HG03095 (cell line): Measurements from ENCODE around the gene RBFOX2.

Source experiments
- ATAC-seq: cut with Tn5 transposase; IDR thresholded peaks from one replicate; pipeline ENCODE4 v1.9.1; 2021; ENCODE audit warnings: moderate library complexity; ENCODE audit not compliant: unreplicated experiment

The RBFOX2 gene

GRCh38 chr22:35903571-35904335, 124.9 kb downstream of the RBFOX2 start:
- no peak for ATAC-seq

- no peak for ATAC-seq
Measured at GRCh38 chr22:35900483-35901168, 128.0 kb downstream of the RBFOX2 start.

DNA sequence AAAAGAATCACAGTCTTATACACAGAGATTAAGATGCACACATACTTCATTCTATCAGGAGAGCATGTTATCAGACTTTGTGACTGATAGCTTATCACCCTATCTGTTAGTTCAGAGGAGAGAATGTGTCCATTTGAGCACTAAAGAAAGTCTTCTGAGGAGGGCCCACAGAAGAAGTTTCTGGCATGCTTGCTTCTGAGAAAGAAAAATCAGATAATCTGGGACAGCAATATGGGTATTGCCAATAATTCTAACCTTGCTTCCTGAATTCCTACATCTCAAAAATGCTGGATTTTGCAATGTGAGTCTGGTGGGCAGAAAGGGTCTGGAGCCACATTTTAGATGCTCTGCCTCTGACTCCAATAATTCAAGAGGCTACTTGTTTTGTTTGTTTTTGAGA, 128.9 kb downstream of the RBFOX2 start:
- no peak for ATAC-seq

- ATAC-seq: no peak
Measured at GRCh38 chr22:35896111-35896705, 132.4 kb downstream of the RBFOX2 start.

DNA sequence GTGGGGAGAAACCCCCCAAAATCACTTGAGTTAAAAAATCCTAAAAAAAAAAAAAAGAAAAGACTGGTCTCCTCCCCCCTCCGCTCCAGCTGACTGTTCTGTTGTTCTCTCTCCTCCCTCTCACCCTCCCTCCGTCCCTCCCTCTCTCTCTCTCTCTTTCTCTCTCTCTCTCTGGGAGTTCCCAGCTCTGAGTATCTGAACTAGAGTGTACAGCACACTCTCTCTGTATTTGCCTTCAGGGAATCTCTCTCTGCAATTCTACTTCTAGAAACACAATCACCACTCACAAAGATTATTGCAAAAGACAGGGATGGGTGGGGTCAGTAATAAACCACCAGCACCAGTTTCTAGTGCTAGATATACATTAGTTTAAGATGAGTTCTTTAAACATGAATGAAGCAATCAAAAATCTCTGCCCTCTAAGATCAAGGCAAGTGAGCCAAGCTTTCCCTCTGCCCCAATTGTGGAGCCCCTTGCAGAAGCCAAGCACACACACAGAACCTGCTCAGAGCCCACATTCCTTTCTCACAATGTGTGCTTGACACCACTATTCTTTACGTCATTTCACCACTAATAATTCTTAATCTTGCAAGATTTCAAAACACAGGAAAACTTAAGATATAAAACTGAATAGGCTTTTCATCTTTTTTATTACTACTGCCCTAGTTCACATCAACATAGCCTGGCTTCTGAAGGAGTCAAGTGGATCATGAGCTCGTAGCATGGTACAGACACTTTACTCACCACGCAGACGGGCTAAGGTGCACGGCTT, 133.5 kb downstream of the RBFOX2 start:
- ATAC-seq: no peak

- ATAC-seq: no peak
Measured at GRCh38 chr22:35894464-35894878, 134.2 kb downstream of the RBFOX2 start.

GRCh38 chr22:35893698-35894097, 134.9 kb downstream of the RBFOX2 start:
- ATAC-seq: no peak

GRCh38 chr22:35892192-35892591, 136.4 kb downstream of the RBFOX2 start:
- ATAC-seq: no peak

DNA sequence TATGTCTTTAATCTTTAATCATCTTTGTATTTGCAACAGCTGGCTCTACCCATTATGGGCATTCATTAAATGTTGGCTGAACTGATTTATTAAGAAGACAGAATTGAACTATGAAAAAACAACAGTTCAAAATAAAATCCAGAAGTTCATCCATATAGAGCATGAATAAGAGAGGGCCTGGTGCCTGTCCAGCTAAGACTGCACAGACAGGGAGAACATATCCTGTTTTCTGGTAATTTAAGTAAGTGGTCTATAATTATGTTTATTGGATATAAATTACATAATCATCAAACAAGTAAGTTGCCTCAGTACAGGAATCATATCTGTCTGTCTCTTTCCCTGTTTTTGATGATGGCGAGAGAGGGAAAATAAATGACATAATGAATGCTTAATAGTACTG, 137.2 kb downstream of the RBFOX2 start:
- ATAC-seq: no peak

DNA sequence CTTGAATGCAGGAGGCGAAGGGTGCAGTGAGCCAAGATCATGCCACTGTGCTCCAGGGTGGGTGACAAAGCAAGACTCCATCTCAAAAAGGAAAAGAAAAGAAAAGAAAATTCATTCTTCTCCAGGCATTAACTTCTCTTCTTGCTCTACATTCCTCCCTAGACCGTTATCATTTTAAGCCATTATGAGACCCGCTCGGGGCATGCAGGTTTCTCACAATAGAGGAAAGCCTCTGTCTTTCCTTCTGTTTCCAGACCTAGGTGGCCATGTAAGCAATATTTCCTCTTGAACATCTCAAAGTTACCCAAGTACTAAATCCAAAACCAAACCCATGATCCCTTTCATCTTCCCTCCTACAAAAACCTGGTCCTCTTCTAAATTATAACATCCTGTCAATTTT, 139.6 kb downstream of the RBFOX2 start:
- ATAC-seq: no peak

DNA sequence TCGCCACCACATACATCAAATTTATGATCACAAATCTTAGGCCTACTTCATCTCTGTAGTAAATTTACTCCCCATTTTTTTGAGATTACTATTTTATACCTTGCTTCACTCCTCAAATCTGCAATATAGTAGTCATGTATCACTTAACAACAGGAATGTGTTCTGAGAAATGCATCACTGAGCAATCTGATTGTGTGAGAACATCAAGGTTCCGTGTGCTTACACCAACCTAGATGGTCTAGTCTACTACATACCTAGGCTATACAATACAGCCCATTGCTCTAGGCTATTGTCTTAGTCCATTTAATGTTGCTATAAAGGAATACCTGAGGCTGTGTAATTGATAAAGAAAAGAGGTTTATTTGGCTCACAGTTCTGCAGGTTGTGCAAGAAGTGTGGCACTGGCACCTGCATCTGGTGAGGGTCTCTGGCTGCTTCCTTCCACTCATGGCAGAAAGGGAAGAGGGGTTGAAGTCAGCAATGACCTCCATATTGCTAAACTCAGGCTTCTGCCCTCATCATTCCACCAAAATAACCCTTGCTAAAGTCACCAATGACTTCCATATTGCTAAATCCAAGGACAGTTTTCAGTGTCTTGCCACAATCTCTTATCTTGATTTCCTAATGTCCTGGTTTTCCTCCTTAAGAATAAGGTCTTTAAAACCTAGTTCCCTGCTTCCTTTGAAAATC, 140.3 kb downstream of the RBFOX2 start:
- no peak for ATAC-seq

DNA sequence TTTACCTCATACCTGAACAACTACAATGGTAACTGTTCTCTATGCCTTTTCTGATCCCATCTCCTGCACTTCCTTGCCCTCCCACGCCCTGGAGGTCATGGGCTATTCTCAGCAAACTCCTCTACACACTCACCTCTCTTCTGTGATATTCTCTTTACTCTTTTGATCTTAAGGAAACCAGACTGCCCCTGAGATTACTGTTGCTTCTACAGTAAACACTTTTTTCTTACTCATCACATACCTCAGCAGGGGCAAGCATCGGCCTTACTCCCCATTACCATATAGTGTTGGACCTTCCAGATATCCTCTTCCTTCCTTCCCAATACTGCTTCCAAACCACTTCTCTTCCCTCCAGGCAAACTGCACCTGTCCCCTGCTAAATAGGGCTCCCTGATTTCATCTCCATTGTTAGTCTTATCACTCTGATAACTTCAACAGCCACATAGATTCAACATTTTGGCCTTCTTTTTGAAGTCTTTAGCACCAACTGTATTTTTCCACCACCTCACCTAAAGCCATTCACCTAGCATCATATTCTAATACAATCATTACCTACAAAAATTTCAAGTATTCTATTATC, 141.2 kb downstream of the RBFOX2 start:
- no peak for ATAC-seq

- no peak for ATAC-seq
Measured at GRCh38 chr22:35886309-35886708, 142.3 kb downstream of the RBFOX2 start.

DNA sequence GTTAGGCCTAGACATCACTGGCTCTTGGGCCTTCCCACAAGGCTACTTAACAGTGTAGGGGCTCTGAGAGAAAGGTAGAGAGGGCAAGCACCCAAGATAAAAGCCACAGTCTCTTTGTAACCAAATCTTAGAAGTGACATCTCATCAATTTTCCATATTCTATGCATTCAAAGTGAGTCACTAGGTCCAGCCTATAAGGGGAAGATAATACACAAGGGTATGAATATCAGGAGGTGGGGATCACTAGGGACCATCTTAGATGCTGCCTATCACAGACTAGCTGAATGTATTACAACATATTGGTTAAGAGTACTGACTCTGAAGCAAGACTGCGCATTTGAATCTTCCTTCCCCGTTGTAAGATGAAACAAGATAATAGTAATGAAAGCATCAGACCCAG, 144.1 kb downstream of the RBFOX2 start:
- ATAC-seq: no peak

- no peak for ATAC-seq
Measured at GRCh38 chr22:35883031-35883620, 145.5 kb downstream of the RBFOX2 start.

DNA sequence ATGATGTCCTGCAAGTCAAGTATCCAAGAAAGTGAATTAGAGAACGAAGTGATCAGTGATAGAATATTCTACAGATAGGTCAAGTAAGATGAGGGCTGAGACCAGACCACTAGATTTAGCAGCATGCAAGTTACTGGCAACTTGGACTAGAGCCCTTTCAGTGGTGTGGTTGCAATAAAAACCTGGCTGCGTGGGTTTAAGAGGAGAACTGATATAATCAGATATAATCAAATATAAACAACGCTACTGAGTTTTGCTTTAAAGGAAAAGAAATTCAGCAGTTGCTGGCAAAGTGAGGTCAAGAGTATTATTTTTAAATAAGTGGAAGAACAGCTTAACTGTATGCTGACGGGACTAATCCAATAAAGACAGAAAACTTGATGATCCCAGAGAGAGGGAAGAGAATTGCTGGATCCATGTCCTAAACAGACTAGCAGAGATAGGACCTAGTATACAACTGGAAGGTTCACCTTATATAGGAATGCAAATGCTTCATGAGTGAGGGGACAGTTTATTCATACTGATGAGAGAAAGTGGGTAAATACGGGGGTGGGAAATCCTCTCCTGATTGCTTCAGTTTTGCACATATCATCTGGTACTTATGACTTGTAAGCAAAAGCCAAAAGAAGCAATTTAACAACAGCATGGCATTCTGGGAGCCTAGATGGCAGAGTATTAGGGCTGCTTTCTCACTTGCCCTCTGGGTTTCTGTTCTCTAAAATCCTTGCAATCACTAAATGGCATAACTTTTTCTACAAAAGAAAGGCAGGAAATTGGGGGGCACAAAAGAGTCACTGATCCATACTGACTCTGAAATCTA, 146.2 kb downstream of the RBFOX2 start:
- no peak for ATAC-seq

- no peak for ATAC-seq
Measured at GRCh38 chr22:35879351-35879750, 149.3 kb downstream of the RBFOX2 start.

GRCh38 chr22:35873426-35873825, 155.2 kb downstream of the RBFOX2 start:
- ATAC-seq: no peak

DNA sequence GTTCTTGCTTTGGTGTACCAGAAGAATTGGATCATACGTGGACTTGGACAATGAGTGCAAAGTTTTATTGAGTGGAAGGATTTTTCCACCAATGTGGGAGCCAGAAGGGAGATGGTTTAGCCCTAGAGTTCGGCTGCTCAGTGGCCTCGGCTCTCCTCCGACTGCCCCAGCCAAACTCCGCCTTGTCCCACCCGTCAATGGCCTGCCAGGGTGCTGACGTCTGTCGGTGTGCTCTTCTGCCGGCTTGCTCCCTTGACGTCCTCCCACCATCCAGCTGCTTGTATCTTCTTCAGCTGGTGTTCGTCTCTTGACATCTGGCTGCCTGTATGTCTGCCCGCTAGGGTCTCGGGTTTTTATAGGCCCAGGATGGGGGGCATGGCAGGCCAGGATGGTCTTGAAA, 156.2 kb downstream of the RBFOX2 start:
- ATAC-seq: no peak
